Measurements from ENCODE around the gene HOXC11. TPM values are rescaled to one million over a fixed set of nuclear protein-coding genes. Genes with fewer than 3 reads are reported as not detected.

HOXC11 gene
- total RNA-seq, 1 donor from 2014 or later, result not detected

DNA sequence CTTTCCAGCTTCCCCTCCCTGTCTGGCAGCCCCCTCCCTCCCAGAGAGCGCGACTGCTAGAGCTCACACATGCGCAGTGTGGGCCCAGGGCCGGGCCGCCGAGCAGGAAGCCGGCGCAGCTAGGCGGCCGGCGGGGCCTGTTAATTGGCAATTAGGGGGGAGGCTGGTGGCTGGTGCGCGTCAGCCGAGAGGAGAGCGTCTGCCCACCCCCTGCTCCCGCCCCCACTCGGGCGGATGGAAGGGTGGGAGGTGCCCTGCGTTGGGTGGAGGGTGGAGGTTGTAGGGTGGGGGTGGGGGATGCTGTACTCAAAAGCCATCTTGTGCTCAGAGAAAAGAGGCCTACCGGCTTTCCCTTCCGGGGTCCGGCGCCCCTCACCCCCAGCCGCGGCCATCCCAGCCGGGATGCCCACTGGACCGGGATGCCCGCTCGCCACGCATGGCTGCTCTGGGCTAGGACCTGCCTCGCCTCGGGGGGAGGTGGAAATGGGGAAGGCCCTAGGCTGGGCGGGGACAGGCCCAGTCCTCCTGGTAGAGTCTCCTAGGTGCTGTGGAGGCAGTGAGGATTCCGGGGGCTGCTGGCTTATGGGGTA, 45.0 kb downstream of the HOXC11 start:
- H3K27me3 ChIP-seq, result peaks cover 100% of the 10 kb centered on the region
- no peaks in the 10 kb centered on the region for H3K9me3 ChIP-seq (ENCODE audit: low read depth)
- H3K36me3 ChIP-seq, result no peaks in the 10 kb centered on the region
- no peak overlapping the region for H3K27ac Mint-ChIP-seq
- H3K27me3 Mint-ChIP-seq (ENCODE audit: insufficient read depth, low read depth), result peaks cover 89% of the 10 kb centered on the region
- peaks cover 3% of the 10 kb centered on the region for H3K9me3 Mint-ChIP-seq
- no peaks in the 10 kb centered on the region for H3K4me1 Mint-ChIP-seq
- peak overlapping the region; percentile 73 for H3K4me2 ChIP-seq
- H4K20me1 ChIP-seq (ENCODE audit: low read depth), result peaks cover 82% of the 10 kb centered on the region
- no peaks in the 10 kb centered on the region for H3F3A ChIP-seq (ENCODE audit: low read depth)
- no peak overlapping the region for H3K9ac ChIP-seq
- no peaks in the 10 kb centered on the region for H3K36me3 Mint-ChIP-seq
- DNase-seq (ENCODE audit: low spot score), result peak; percentile 87
- peak overlapping the region; percentile 74 for H3K4me3 Mint-ChIP-seq
- H3K79me2 ChIP-seq (ENCODE audit: low read depth), result no peaks in the 10 kb centered on the region
- no peak overlapping the region for H3K27ac ChIP-seq
- H3K4me3 ChIP-seq, result peak overlapping the region; percentile 39
- H3K4me1 ChIP-seq, result no peaks in the 10 kb centered on the region
- no peak overlapping the region for H2AFZ ChIP-seq (replicated peaks)
- TF ChIP-seq, protein P1, sequence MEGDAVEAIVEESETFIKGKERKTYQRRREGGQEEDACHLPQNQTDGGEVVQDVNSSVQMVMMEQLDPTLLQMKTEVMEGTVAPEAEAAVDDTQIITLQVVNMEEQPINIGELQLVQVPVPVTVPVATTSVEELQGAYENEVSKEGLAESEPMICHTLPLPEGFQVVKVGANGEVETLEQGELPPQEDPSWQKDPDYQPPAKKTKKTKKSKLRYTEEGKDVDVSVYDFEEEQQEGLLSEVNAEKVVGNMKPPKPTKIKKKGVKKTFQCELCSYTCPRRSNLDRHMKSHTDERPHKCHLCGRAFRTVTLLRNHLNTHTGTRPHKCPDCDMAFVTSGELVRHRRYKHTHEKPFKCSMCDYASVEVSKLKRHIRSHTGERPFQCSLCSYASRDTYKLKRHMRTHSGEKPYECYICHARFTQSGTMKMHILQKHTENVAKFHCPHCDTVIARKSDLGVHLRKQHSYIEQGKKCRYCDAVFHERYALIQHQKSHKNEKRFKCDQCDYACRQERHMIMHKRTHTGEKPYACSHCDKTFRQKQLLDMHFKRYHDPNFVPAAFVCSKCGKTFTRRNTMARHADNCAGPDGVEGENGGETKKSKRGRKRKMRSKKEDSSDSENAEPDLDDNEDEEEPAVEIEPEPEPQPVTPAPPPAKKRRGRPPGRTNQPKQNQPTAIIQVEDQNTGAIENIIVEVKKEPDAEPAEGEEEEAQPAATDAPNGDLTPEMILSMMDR (IDR thresholded peaks at IDR 0.05), result no peak
- TF ChIP-seq EZH2 (IDR thresholded peaks at IDR 0.05), result peak; percentile 78
- TF ChIP-seq EZH2phosphoT487 (IDR thresholded peaks at IDR 0.05), result peak; percentile 74

DNA sequence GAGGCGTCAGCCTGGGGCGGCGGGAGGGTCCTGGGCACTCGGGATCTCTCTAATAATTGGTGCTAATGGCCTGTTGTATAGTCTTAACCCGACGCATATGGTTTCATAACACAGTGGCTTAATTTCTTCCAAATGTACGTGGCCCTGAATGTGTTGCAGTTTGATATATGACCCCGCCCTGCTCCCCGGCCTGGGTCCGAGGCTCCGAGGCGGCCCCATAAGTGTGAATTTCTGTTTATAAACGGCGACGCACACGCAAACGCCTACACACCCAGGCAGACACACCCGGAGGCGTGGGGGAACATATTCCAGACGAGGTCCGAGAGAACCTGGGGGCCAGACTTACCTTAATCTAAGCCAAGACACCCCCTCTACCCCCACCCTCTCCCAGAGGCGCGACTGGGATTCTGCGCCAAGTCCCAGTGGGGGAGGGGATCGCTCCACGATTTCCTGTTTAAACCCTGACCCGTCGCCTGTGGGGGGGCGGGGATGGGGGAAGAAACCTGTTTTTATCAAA, 45.6 kb downstream of the HOXC11 start:
- no peaks in the 10 kb centered on the region for H3K4me1 Mint-ChIP-seq
- peaks cover 100% of the 10 kb centered on the region for H3K27me3 ChIP-seq
- no peak overlapping the region for H3K27ac ChIP-seq
- peaks cover 89% of the 10 kb centered on the region for H3K27me3 Mint-ChIP-seq (ENCODE audit: insufficient read depth, low read depth)
- H3K4me2 ChIP-seq, result peak overlapping the region; percentile 73
- no peak overlapping the region for H2AFZ ChIP-seq (replicated peaks)
- H3K4me3 Mint-ChIP-seq, result peak overlapping the region; percentile 35
- peaks cover 3% of the 10 kb centered on the region for H3K9me3 Mint-ChIP-seq
- H3K27ac Mint-ChIP-seq, result no peak overlapping the region
- H3K36me3 Mint-ChIP-seq, result no peaks in the 10 kb centered on the region
- H4K20me1 ChIP-seq (ENCODE audit: low read depth), result peaks cover 82% of the 10 kb centered on the region
- no peak for DNase-seq (ENCODE audit: low spot score)
- H3F3A ChIP-seq (ENCODE audit: low read depth), result no peaks in the 10 kb centered on the region
- TF ChIP-seq, protein P1 (IDR thresholded peaks at IDR 0.05), result no peak
- TF ChIP-seq EZH2 (IDR thresholded peaks at IDR 0.05) (peak; percentile 70), EZH2phosphoT487 (IDR thresholded peaks at IDR 0.05) (peak; percentile 38)
- H3K4me3 ChIP-seq, result peak overlapping the region; percentile 39
- H3K4me1 ChIP-seq, result no peaks in the 10 kb centered on the region
- no peak overlapping the region for H3K9ac ChIP-seq
- H3K36me3 ChIP-seq, result no peaks in the 10 kb centered on the region
- no peaks in the 10 kb centered on the region for H3K79me2 ChIP-seq (ENCODE audit: low read depth)
- H3K9me3 ChIP-seq (ENCODE audit: low read depth), result no peaks in the 10 kb centered on the region

DNA sequence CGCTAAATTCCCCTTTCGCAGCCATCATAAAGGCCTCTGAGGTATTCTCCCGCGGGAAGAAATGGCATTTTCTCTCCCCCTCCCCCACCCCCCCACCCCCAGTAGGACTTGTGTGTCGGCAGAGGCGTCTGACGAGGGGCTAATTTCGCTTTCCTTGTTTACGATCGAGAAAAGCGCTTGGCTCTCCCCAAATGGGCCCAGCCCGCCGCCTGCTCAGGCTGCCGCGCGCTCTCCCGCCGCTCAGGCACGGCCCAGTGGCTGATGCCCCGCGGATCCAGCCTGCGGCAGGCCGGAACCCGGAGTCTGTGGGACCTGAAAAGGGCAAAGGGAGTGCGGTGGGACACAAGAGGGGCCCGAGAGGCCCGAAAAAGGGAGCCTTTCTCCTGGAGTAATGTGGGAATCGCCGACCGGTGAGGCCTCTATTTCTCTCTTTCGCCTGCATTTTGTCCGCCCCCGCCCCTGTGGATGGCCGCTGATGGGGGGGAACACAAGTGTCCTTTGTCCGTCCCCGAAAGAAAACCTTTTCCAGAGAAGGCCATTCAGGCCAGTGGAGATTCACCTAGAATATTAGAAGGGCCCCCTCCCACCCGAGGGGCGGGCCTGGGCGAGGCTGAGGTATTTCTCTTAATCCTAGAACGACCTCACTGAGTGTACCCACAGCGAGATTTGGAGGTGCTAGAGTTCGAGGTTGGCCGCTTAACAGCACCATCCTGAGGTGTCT, 46.3 kb downstream of the HOXC11 start:
- Mint-ChIP-seq H3K4me3 (peak overlapping the region; percentile 21), H3K9me3 (peaks cover 3% of the 10 kb centered on the region), H3K27ac (no peak overlapping the region), H3K27me3 (ENCODE audit: insufficient read depth, low read depth) (peaks cover 89% of the 10 kb centered on the region), H3K4me1 (no peaks in the 10 kb centered on the region), H3K36me3 (no peaks in the 10 kb centered on the region)
- Histone ChIP-seq H3K27me3 (peaks cover 100% of the 10 kb centered on the region), H4K20me1 (ENCODE audit: low read depth) (peaks cover 85% of the 10 kb centered on the region), H3K27ac (no peak overlapping the region), H3K4me1 (no peaks in the 10 kb centered on the region), H3F3A (ENCODE audit: low read depth) (no peaks in the 10 kb centered on the region), H3K4me3 (no peak overlapping the region), H3K79me2 (ENCODE audit: low read depth) (no peaks in the 10 kb centered on the region), H3K4me2 (no peak overlapping the region), H3K36me3 (no peaks in the 10 kb centered on the region), H3K9me3 (ENCODE audit: low read depth) (no peaks in the 10 kb centered on the region), H2AFZ (replicated peaks) (no peak overlapping the region), H3K9ac (no peak overlapping the region)
- peak; percentile 51 for DNase-seq (ENCODE audit: low spot score)
- TF ChIP-seq EZH2 (IDR thresholded peaks at IDR 0.05), result peak; percentile 93
- peak; percentile 89 for TF ChIP-seq EZH2phosphoT487 (IDR thresholded peaks at IDR 0.05)
- TF ChIP-seq, protein P1 (IDR thresholded peaks at IDR 0.05), result no peak

Data from neural progenitor cell (in vitro differentiated cells).